H9 (cell line): ENCODE data around the gene ADAM19. TPM values are rescaled to one million over a fixed set of nuclear protein-coding genes. Genes with fewer than 3 reads are reported as not detected.

Source experiments
- DNase-seq: peaks from one replicate; pipeline ENCODE4 v3.0.0-alpha.2; 2017
- H2AFZ ChIP-seq: one replicate; pipeline ENCODE4 v1.6.1; 2013; ENCODE audit warnings: mild to moderate bottlenecking, low read length, control low read depth, moderate library complexity
- H2AK5ac ChIP-seq: 2 replicates; pipeline ENCODE4 v1.6.1; 2013; ENCODE audit warnings: low read length, control low read depth, mixed read lengths; ENCODE audit not compliant: insufficient read length
- H2BK120ac ChIP-seq: one replicate; pipeline ENCODE4 v1.6.1; 2013; ENCODE audit warnings: low read depth, mild to moderate bottlenecking, low read length, control low read depth, inconsistent platforms; ENCODE audit not compliant: poor library complexity, severe bottlenecking
- H2BK12ac ChIP-seq: 2 replicates; pipeline ENCODE4 v1.6.1; 2013; ENCODE audit warnings: low read length, control low read depth, mixed read lengths, low read depth; ENCODE audit not compliant: insufficient read length
- H2BK15ac ChIP-seq: 2 replicates; pipeline ENCODE4 v1.6.1; 2013; ENCODE audit warnings: low read depth, low read length, control low read depth
- H2BK20ac ChIP-seq: one replicate; pipeline ENCODE4 v1.6.1; 2013; ENCODE audit warnings: low read depth, mild to moderate bottlenecking, low read length, control low read depth, inconsistent platforms; ENCODE audit not compliant: poor library complexity, severe bottlenecking
- H2BK5ac ChIP-seq: 2 replicates; pipeline ENCODE4 v1.6.1; 2013; ENCODE audit warnings: low read length, control low read depth, mixed read lengths; ENCODE audit not compliant: insufficient read length
- H3K14ac ChIP-seq: 2 replicates; pipeline ENCODE4 v1.6.1; 2013; ENCODE audit warnings: low read length, control low read depth; ENCODE audit not compliant: insufficient read depth
- H3K18ac ChIP-seq: 2 replicates; pipeline ENCODE4 v1.6.1; 2013; ENCODE audit warnings: low read depth, mild to moderate bottlenecking, mixed read lengths, low read length, control low read depth; ENCODE audit not compliant: insufficient read length
- H3K23ac ChIP-seq: 2 replicates; pipeline ENCODE4 v1.6.1; 2013; ENCODE audit warnings: low read length, control low read depth, mixed read lengths, low read depth; ENCODE audit not compliant: insufficient read length
- H3K23me2 ChIP-seq: 2 replicates; pipeline ENCODE4 v1.6.1; 2013; ENCODE audit warnings: low read depth, mild to moderate bottlenecking, mixed read lengths, low read length, control low read depth; ENCODE audit not compliant: insufficient read length, poor library complexity, severe bottlenecking
- H3K27ac ChIP-seq: 2 replicates; pipeline ENCODE4 v1.5.1; 2013; ENCODE audit warnings: low read length, control low read depth, mixed read lengths, low read depth; ENCODE audit not compliant: insufficient read length
- H3K27me3 ChIP-seq: 2 replicates; pipeline ENCODE4 v1.6.1; 2013; ENCODE audit warnings: low read length, control low read depth, inconsistent platforms; ENCODE audit not compliant: insufficient read depth
- H3K4ac ChIP-seq: 2 replicates; pipeline ENCODE4 v1.6.1; 2013; ENCODE audit warnings: low read depth, mild to moderate bottlenecking, control low read depth, inconsistent platforms, low read length, moderate library complexity
- H3K4me1 ChIP-seq: 2 replicates; pipeline ENCODE4 v1.6.1; 2013; ENCODE audit warnings: low read length, control low read depth, inconsistent platforms; ENCODE audit not compliant: insufficient read depth
- H3K4me2 ChIP-seq: 2 replicates; pipeline ENCODE4 v1.6.1; 2013; ENCODE audit warnings: low read length, control low read depth, mixed read lengths; ENCODE audit not compliant: insufficient read length, insufficient read depth
- H3K56ac ChIP-seq: 2 replicates; pipeline ENCODE4 v1.6.1; 2013; ENCODE audit warnings: low read depth, mild to moderate bottlenecking, mixed read lengths, low read length, control low read depth; ENCODE audit not compliant: insufficient read length
- H3K79me1 ChIP-seq: 2 replicates; pipeline ENCODE4 v1.6.1; 2013; ENCODE audit warnings: low read depth, mild to moderate bottlenecking, moderate library complexity, low read length, control low read depth, inconsistent platforms; ENCODE audit not compliant: insufficient read depth, poor library complexity, severe bottlenecking
- H3K79me2 ChIP-seq: 2 replicates; pipeline ENCODE4 v1.6.1; 2013; ENCODE audit warnings: low read length, control low read depth, inconsistent platforms; ENCODE audit not compliant: insufficient read depth
- H3K9ac ChIP-seq: 2 replicates; pipeline ENCODE4 v1.6.1; 2013; ENCODE audit warnings: low read length, control low read depth, mixed read lengths; ENCODE audit not compliant: insufficient read length; ENCODE audit errors: extremely low read depth
- H3K9me3 ChIP-seq: one replicate; pipeline ENCODE4 v1.6.1; 2013; ENCODE audit warnings: low read depth, low read length, inconsistent platforms; ENCODE audit not compliant: control insufficient read depth
- H3T11ph ChIP-seq: one replicate; pipeline ENCODE4 v1.6.1; 2013; ENCODE audit warnings: mild to moderate bottlenecking, low read length, control low read depth, inconsistent platforms
- H4K20me1 ChIP-seq: one replicate; pipeline ENCODE4 v1.6.1; 2013; ENCODE audit not compliant: control insufficient read depth, insufficient read length, insufficient read depth
- H4K5ac ChIP-seq: 2 replicates; pipeline ENCODE4 v1.6.1; 2013; ENCODE audit warnings: low read depth, mild to moderate bottlenecking, mixed read lengths, low read length, control low read depth; ENCODE audit not compliant: insufficient read length
- H4K8ac ChIP-seq: replicated peaks from 2 replicates; pipeline ENCODE4 v1.6.1; 2013; ENCODE audit warnings: low read length, control low read depth, mixed read lengths, low read depth; ENCODE audit not compliant: insufficient read length
- H4K91ac ChIP-seq: 2 replicates; pipeline ENCODE4 v1.6.1; 2013; ENCODE audit warnings: low read depth, mild to moderate bottlenecking, moderate library complexity, mixed read lengths, low read length, control low read depth; ENCODE audit not compliant: insufficient read length
- H3K27ac Mint-ChIP-seq, 3 experiments: 2 replicates in 2 of 3; 3 replicates in 1 of 3; pipeline ENCODE4 v1.8.0; 2020 to 2021; ENCODE audit warnings: mixed read lengths in 3 of 3, mild to moderate bottlenecking in 1 of 3, moderate library complexity in 1 of 3
- H3K27me3 Mint-ChIP-seq: 2 replicates; pipeline ENCODE4 v1.8.0; 2021; ENCODE audit warnings: low read depth, mild to moderate bottlenecking, moderate library complexity, mixed read lengths
- H3K36me3 Mint-ChIP-seq, 3 experiments: 2 replicates in 2 of 3; 3 replicates in 1 of 3; pipeline ENCODE4 v1.8.0; 2020 to 2021; ENCODE audit warnings: low read depth in 3 of 3, mixed read lengths in 3 of 3; ENCODE audit not compliant: insufficient read depth in 1 of 3
- H3K4me1 Mint-ChIP-seq, 2 experiments: 2 replicates each; pipeline ENCODE4 v1.8.0; 2020; ENCODE audit warnings: mixed read lengths in 2 of 2
- H3K4me3 Mint-ChIP-seq, 2 experiments: 2 replicates in 1 of 2; 3 replicates in 1 of 2; pipeline ENCODE4 v1.8.0; 2020 to 2021; ENCODE audit warnings: mild to moderate bottlenecking in 2 of 2, mixed read lengths in 2 of 2, moderate library complexity in 1 of 2
- H3K9me3 Mint-ChIP-seq, 2 experiments: 2 replicates in 1 of 2; 3 replicates in 1 of 2; pipeline ENCODE4 v1.8.0; 2020; ENCODE audit warnings: mild to moderate bottlenecking in 2 of 2, mixed read lengths in 2 of 2, moderate library complexity in 1 of 2
- WGBS: extraction: QIAGEN DNeasy Blood & Tissue Kit; methylation state at CpG from one replicate; pipeline ENCODE4 v1.1.7; 2013; ENCODE audit warnings: missing lambda C conversion rate, low lambda C conversion rate, mixed read lengths; ENCODE audit not compliant: insufficient read length; ENCODE audit errors: extremely low coverage; 5-methylcytosine and 5-hydroxymethylcytosine counted together
- total RNA-seq: library from RNA; stranded (reverse); gene quantifications from 2 replicates; pipeline ENCODE4 v1.2.1, GENCODE V29; 2021
- TF ChIP-seq, protein P1 (sequence below): fragments of 200-600 bp; sonication (generic); conservative IDR thresholded peaks from 3 replicates; pipeline ENCODE4 v1.8.0; 2021; ENCODE audit warnings: antibody characterized with exemption, mild to moderate bottlenecking

ADAM19 gene
- total RNA-seq, 1 experiment from 2014 or later = 9.9 TPM

- H4K5ac ChIP-seq = no peak overlapping the region
- no peak overlapping the region for H3K23ac ChIP-seq
- no peak overlapping the region for H3T11ph ChIP-seq
- DNase-seq = no peak
- no peak overlapping the region for H2BK12ac ChIP-seq
- no peak overlapping the region; the same call in 1 of the 2 replicates for H3K14ac ChIP-seq
- Mint-ChIP-seq H3K27me3 (no peaks in the 10 kb centered on the region), H3K36me3 (peaks cover 0 to 2% (median 0%) of the 10 kb centered on the region in 3 experiments; a peak in 3 of 7 replicates), H3K9me3 (no peaks in the 10 kb centered on the region), H3K27ac (peak overlapping the region in 1 of 3 experiments; percentile 48; a peak in 1 of 7 replicates), H3K4me1 (peaks cover 11 to 12% of the 10 kb centered on the region in 2 experiments), H3K4me3 (no peak overlapping the region)
- TF ChIP-seq, protein P1, sequence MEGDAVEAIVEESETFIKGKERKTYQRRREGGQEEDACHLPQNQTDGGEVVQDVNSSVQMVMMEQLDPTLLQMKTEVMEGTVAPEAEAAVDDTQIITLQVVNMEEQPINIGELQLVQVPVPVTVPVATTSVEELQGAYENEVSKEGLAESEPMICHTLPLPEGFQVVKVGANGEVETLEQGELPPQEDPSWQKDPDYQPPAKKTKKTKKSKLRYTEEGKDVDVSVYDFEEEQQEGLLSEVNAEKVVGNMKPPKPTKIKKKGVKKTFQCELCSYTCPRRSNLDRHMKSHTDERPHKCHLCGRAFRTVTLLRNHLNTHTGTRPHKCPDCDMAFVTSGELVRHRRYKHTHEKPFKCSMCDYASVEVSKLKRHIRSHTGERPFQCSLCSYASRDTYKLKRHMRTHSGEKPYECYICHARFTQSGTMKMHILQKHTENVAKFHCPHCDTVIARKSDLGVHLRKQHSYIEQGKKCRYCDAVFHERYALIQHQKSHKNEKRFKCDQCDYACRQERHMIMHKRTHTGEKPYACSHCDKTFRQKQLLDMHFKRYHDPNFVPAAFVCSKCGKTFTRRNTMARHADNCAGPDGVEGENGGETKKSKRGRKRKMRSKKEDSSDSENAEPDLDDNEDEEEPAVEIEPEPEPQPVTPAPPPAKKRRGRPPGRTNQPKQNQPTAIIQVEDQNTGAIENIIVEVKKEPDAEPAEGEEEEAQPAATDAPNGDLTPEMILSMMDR = no peak
- H3K9ac ChIP-seq = no peak overlapping the region
- H3K23me2 ChIP-seq = no peaks in the 10 kb centered on the region
- H3K56ac ChIP-seq = no peak overlapping the region
- H4K8ac ChIP-seq = no peak overlapping the region
- no peak overlapping the region for H3K27ac ChIP-seq
- no peak overlapping the region for H2AFZ ChIP-seq
- no peak overlapping the region for H2BK20ac ChIP-seq
- no peaks in the 10 kb centered on the region for H3K79me2 ChIP-seq
- no peak overlapping the region for H2BK120ac ChIP-seq
- H3K79me1 ChIP-seq = no peaks in the 10 kb centered on the region
- H3K4ac ChIP-seq = no peak overlapping the region
- H2AK5ac ChIP-seq = no peak overlapping the region
- no peaks in the 10 kb centered on the region for H4K20me1 ChIP-seq
- no peak overlapping the region for H3K4me2 ChIP-seq
- no peak overlapping the region for H3K18ac ChIP-seq
- WGBS = no CpG with 5 or more reads among the region's 4 CpGs
- no peak overlapping the region for H2BK15ac ChIP-seq
- no peaks in the 10 kb centered on the region for H3K9me3 ChIP-seq
- no peak overlapping the region for H4K91ac ChIP-seq
- H2BK5ac ChIP-seq = no peak overlapping the region
- H3K27me3 ChIP-seq = no peaks in the 10 kb centered on the region
- no peaks in the 10 kb centered on the region for H3K4me1 ChIP-seq
Observed at GRCh38 chr5:157523976-157524375, 51.6 kb downstream of the ADAM19 start.
